ENCODE measurements around the gene TMEM233.

The TMEM233 gene

GRCh38 chr12:119576118-119576810 is 17.3 kb upstream of the TMEM233 start:
- Histone ChIP-seq H3K27ac (no peak overlapping the region), H2AFZ (ENCODE audit: low read depth) (no peak overlapping the region), H3K4me1 (ENCODE audit: low read depth, poor library complexity, severe bottlenecking) (no peaks in the 10 kb centered on the region), H3K79me2 (ENCODE audit: insufficient read depth, low read depth) (no peaks in the 10 kb centered on the region), H3K9ac (no peak overlapping the region), H3K4me2 (no peak overlapping the region), H3K27me3 (ENCODE audit: insufficient read depth, low read depth) (no peaks in the 10 kb centered on the region), H3K4me3 (IDR thresholded peaks at IDR 0.05; ENCODE audit: insufficient read depth, low read depth, low read length) (no peak overlapping the region), H4K20me1 (ENCODE audit: insufficient read depth) (no peaks in the 10 kb centered on the region), H3K36me3 (ENCODE audit: insufficient read depth) (no peaks in the 10 kb centered on the region)
- TF ChIP-seq, protein P1, sequence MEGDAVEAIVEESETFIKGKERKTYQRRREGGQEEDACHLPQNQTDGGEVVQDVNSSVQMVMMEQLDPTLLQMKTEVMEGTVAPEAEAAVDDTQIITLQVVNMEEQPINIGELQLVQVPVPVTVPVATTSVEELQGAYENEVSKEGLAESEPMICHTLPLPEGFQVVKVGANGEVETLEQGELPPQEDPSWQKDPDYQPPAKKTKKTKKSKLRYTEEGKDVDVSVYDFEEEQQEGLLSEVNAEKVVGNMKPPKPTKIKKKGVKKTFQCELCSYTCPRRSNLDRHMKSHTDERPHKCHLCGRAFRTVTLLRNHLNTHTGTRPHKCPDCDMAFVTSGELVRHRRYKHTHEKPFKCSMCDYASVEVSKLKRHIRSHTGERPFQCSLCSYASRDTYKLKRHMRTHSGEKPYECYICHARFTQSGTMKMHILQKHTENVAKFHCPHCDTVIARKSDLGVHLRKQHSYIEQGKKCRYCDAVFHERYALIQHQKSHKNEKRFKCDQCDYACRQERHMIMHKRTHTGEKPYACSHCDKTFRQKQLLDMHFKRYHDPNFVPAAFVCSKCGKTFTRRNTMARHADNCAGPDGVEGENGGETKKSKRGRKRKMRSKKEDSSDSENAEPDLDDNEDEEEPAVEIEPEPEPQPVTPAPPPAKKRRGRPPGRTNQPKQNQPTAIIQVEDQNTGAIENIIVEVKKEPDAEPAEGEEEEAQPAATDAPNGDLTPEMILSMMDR (conservative IDR thresholded peaks at IDR 0.05; ENCODE audit: low read depth, low read length): no peak

GRCh38 chr12:119576915-119577314 is 16.7 kb upstream of the TMEM233 start:
- H3K4me2 ChIP-seq: no peak overlapping the region
- no peaks in the 10 kb centered on the region for H3K4me1 ChIP-seq (ENCODE audit: low read depth, poor library complexity, severe bottlenecking)
- no peak overlapping the region for H3K4me3 ChIP-seq (IDR thresholded peaks at IDR 0.05; ENCODE audit: insufficient read depth, low read depth, low read length)
- TF ChIP-seq, protein P1 (conservative IDR thresholded peaks at IDR 0.05; ENCODE audit: low read depth, low read length): no peak
- H3K27ac ChIP-seq: no peak overlapping the region
- no peaks in the 10 kb centered on the region for H4K20me1 ChIP-seq (ENCODE audit: insufficient read depth)
- H3K9ac ChIP-seq: no peak overlapping the region
- H3K27me3 ChIP-seq (ENCODE audit: insufficient read depth, low read depth): no peaks in the 10 kb centered on the region
- no peaks in the 10 kb centered on the region for H3K36me3 ChIP-seq (ENCODE audit: insufficient read depth)
- no peak overlapping the region for H2AFZ ChIP-seq (ENCODE audit: low read depth)
- no peaks in the 10 kb centered on the region for H3K79me2 ChIP-seq (ENCODE audit: insufficient read depth, low read depth)

DNA sequence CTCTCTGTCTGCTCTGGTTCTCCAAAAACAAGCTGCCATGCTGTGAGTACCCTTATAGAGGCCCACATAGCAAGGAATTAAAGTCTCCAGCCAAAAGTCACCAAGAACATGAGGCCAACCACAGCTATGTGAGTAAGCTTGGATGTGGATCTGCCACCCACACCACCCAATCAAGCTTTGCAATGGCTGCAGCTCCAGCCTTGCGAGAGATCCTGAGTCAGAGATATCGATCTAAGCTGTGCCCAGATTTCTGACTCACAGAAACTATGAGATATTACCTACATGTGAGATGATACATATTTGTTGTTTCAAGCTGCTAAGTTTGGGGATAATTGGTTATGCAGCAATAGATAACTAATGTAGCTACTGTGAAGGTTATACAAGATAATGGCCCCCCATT is 15.5 kb upstream of the TMEM233 start:
- no peak overlapping the region for H3K9ac ChIP-seq
- no peak overlapping the region for H3K4me2 ChIP-seq
- no peak overlapping the region for H3K4me3 ChIP-seq (IDR thresholded peaks at IDR 0.05; ENCODE audit: insufficient read depth, low read depth, low read length)
- H3K36me3 ChIP-seq (ENCODE audit: insufficient read depth): no peaks in the 10 kb centered on the region
- no peak overlapping the region for H2AFZ ChIP-seq (ENCODE audit: low read depth)
- TF ChIP-seq, protein P1 (conservative IDR thresholded peaks at IDR 0.05; ENCODE audit: low read depth, low read length): no peak
- no peaks in the 10 kb centered on the region for H3K4me1 ChIP-seq (ENCODE audit: low read depth, poor library complexity, severe bottlenecking)
- H3K27me3 ChIP-seq (ENCODE audit: insufficient read depth, low read depth): no peaks in the 10 kb centered on the region
- H3K79me2 ChIP-seq (ENCODE audit: insufficient read depth, low read depth): no peaks in the 10 kb centered on the region
- no peaks in the 10 kb centered on the region for H4K20me1 ChIP-seq (ENCODE audit: insufficient read depth)
- H3K27ac ChIP-seq: no peak overlapping the region

- no peak overlapping the region for H3K4me3 ChIP-seq (IDR thresholded peaks at IDR 0.05; ENCODE audit: insufficient read depth, low read depth, low read length)
- no peak overlapping the region for H3K9ac ChIP-seq
- H3K27me3 ChIP-seq (ENCODE audit: insufficient read depth, low read depth): no peaks in the 10 kb centered on the region
- no peaks in the 10 kb centered on the region for H3K4me1 ChIP-seq (ENCODE audit: low read depth, poor library complexity, severe bottlenecking)
- no peaks in the 10 kb centered on the region for H3K36me3 ChIP-seq (ENCODE audit: insufficient read depth)
- H3K27ac ChIP-seq: no peak overlapping the region
- no peaks in the 10 kb centered on the region for H4K20me1 ChIP-seq (ENCODE audit: insufficient read depth)
- no peaks in the 10 kb centered on the region for H3K79me2 ChIP-seq (ENCODE audit: insufficient read depth, low read depth)
- H2AFZ ChIP-seq (ENCODE audit: low read depth): no peak overlapping the region
- TF ChIP-seq, protein P1 (conservative IDR thresholded peaks at IDR 0.05; ENCODE audit: low read depth, low read length): no peak
- H3K4me2 ChIP-seq: no peak overlapping the region
These were observed 4.5 kb upstream of the TMEM233 start for GRCh38 chr12:119589097-119589496.

Measured in KMS-11 (cell line).